ENCODE measurements around the gene CFD. TPM values are rescaled to one million over a fixed set of nuclear protein-coding genes. Genes with fewer than 3 reads are reported as not detected.

The CFD gene
- total RNA-seq, 1 experiment from 2014 or later = 1.9 TPM

GRCh38 chr19:861141-861755 lies 1.8 kb downstream of the CFD start:
- H3K4me3 Mint-ChIP-seq = peak overlapping the region; percentile 4 to 65; a peak in 2 of 5 replicates
- H2BK15ac ChIP-seq (ENCODE audit: low read depth, low read length) = no peak overlapping the region
- H3K4me1 Mint-ChIP-seq = peaks cover 2 to 10% of the 10 kb centered on the region in 2 experiments; a peak in 2 of 4 replicates
- H3K79me2 ChIP-seq (ENCODE audit: insufficient read depth, low read length) = no peaks in the 10 kb centered on the region
- H3K27ac Mint-ChIP-seq = no peak overlapping the region
- no peak overlapping the region for H4K8ac ChIP-seq (replicated peaks; ENCODE audit: insufficient read length, low read depth, low read length)
- no peak overlapping the region for H2BK5ac ChIP-seq (ENCODE audit: insufficient read length, low read length)
- no peak overlapping the region for H3T11ph ChIP-seq (ENCODE audit: low read length)
- H2BK12ac ChIP-seq (ENCODE audit: insufficient read length, low read depth, low read length) = no peak overlapping the region
- no peak overlapping the region for H3K4ac ChIP-seq (ENCODE audit: low read depth, low read length)
- no peak overlapping the region for H4K91ac ChIP-seq (ENCODE audit: insufficient read length, low read depth, low read length)
- H2BK20ac ChIP-seq (ENCODE audit: low read depth, low read length, poor library complexity, severe bottlenecking) = no peak overlapping the region
- no peak overlapping the region for H3K9ac ChIP-seq (ENCODE audit: extremely low read depth, insufficient read length, low read length)
- no peak overlapping the region for H3K23ac ChIP-seq (ENCODE audit: insufficient read length, low read depth, low read length)
- DNase-seq = no peak
- H3K56ac ChIP-seq (ENCODE audit: insufficient read length, low read depth, low read length) = no peak overlapping the region
- H3K79me1 ChIP-seq (ENCODE audit: insufficient read depth, low read depth, low read length, poor library complexity, severe bottlenecking) = no peaks in the 10 kb centered on the region
- H3K9me3 ChIP-seq (ENCODE audit: control insufficient read depth, low read depth, low read length) = no peaks in the 10 kb centered on the region
- no peak overlapping the region for H2AK5ac ChIP-seq (ENCODE audit: insufficient read length, low read length)
- peak overlapping the region; percentile 22 for H3K18ac ChIP-seq (ENCODE audit: insufficient read length, low read depth, low read length)
- H3K27ac ChIP-seq (ENCODE audit: insufficient read length, low read depth, low read length) = no peak overlapping the region
- no CpG with 5 or more reads among the region's 35 CpGs for WGBS (ENCODE audit: extremely low coverage, insufficient read length, low lambda C conversion rate)
- H3K36me3 Mint-ChIP-seq (ENCODE audit: insufficient read depth in 1 of 3, low read depth in 3 of 3) = peaks cover 0 to 6% (median 4%) of the 10 kb centered on the region in 3 experiments; a peak in 5 of 7 replicates
- TF ChIP-seq CTCF (conservative IDR thresholded peaks at IDR 0.05) = no peak
- H3K14ac ChIP-seq (ENCODE audit: insufficient read depth, low read length) = no peak overlapping the region
- peaks cover 3% of the 10 kb centered on the region for H3K23me2 ChIP-seq (ENCODE audit: insufficient read length, low read depth, low read length, poor library complexity, severe bottlenecking)
- H3K27me3 ChIP-seq (ENCODE audit: insufficient read depth, low read length) = peaks cover 3% of the 10 kb centered on the region; the same call in 1 of the 2 replicates
- no peaks in the 10 kb centered on the region for H4K20me1 ChIP-seq (ENCODE audit: control insufficient read depth, insufficient read depth, insufficient read length)
- peaks cover 0 to 2% of the 10 kb centered on the region in 2 experiments; a peak in 1 of 5 replicates for H3K9me3 Mint-ChIP-seq
- no peaks in the 10 kb centered on the region for H3K4me1 ChIP-seq (ENCODE audit: insufficient read depth, low read length)
- H2BK120ac ChIP-seq (ENCODE audit: low read depth, low read length, poor library complexity, severe bottlenecking) = no peak overlapping the region
- no peak overlapping the region for H2AFZ ChIP-seq (ENCODE audit: low read length)
- no peak overlapping the region for H4K5ac ChIP-seq (ENCODE audit: insufficient read length, low read depth, low read length)
- H3K27me3 Mint-ChIP-seq (ENCODE audit: low read depth) = peaks cover 43% of the 10 kb centered on the region
- peak overlapping the region; percentile 22 for H3K4me2 ChIP-seq (ENCODE audit: insufficient read depth, insufficient read length, low read length)

Measured in H9 (cell line).